Progenitor cell of endocrine pancreas (in vitro differentiated cells): ENCODE data around the gene NCR3LG1. TPM values are rescaled to one million over a fixed set of nuclear protein-coding genes. Genes with fewer than 3 reads are reported as not detected.

Source experiments
- DNase-seq: peaks from one replicate; pipeline ENCODE4 v3.0.0; 2021; ENCODE audit warnings: low spot score; ENCODE audit not compliant: unreplicated experiment
- H3K27ac Mint-ChIP-seq: 2 replicates; pipeline ENCODE4 v1.8.0; 2021; ENCODE audit warnings: mild to moderate bottlenecking, moderate library complexity, mixed read lengths
- H3K27me3 Mint-ChIP-seq: 2 replicates; pipeline ENCODE4 v1.8.0; 2021; ENCODE audit warnings: mixed read lengths
- H3K36me3 Mint-ChIP-seq: 2 replicates; pipeline ENCODE4 v1.8.0; 2022; ENCODE audit warnings: mixed read lengths; ENCODE audit not compliant: insufficient read depth
- H3K4me1 Mint-ChIP-seq: 2 replicates; pipeline ENCODE4 v1.8.0; 2021; ENCODE audit warnings: low read depth, mixed read lengths
- H3K4me3 Mint-ChIP-seq: 2 replicates; pipeline ENCODE4 v1.8.0; 2021; ENCODE audit warnings: low read depth, mild to moderate bottlenecking, moderate library complexity, mixed read lengths
- H3K9me3 Mint-ChIP-seq: 2 replicates; pipeline ENCODE4 v1.8.0; 2021; ENCODE audit warnings: low read depth, mixed read lengths
- CTCF ChIP-seq: fragments of 200-600 bp; sonication (generic); IDR thresholded peaks from one replicate; pipeline ENCODE4 v1.5.0; 2021; ENCODE audit warnings: antibody characterized with exemption, mild to moderate bottlenecking; ENCODE audit not compliant: unreplicated experiment
- total RNA-seq: library from RNA; stranded (reverse); gene quantifications from 2 replicates; pipeline ENCODE4 v1.2.1, GENCODE V29; 2021

Gene NCR3LG1
- total RNA-seq, 1 donor from 2014 or later: 1.3 TPM

GRCh38 chr11:17328871-17329494 is 22.6 kb upstream of the NCR3LG1 start:
- DNase-seq: no peak
- peaks cover 11% of the 10 kb centered on the region for H3K36me3 Mint-ChIP-seq
- H3K4me3 Mint-ChIP-seq: no peak overlapping the region
- H3K27me3 Mint-ChIP-seq: no peaks in the 10 kb centered on the region
- no peaks in the 10 kb centered on the region for H3K4me1 Mint-ChIP-seq
- H3K27ac Mint-ChIP-seq: no peak overlapping the region
- TF ChIP-seq CTCF: no peak
- H3K9me3 Mint-ChIP-seq: peaks cover 3% of the 10 kb centered on the region

- H3K36me3 Mint-ChIP-seq: peaks cover 1% of the 10 kb centered on the region
- H3K9me3 Mint-ChIP-seq: no peaks in the 10 kb centered on the region
- H3K27ac Mint-ChIP-seq: no peak overlapping the region
- no peaks in the 10 kb centered on the region for H3K4me1 Mint-ChIP-seq
- DNase-seq: no peak
- no peak for TF ChIP-seq CTCF
- H3K27me3 Mint-ChIP-seq: no peaks in the 10 kb centered on the region
- H3K4me3 Mint-ChIP-seq: no peak overlapping the region
Measured at GRCh38 chr11:17331669-17332068, 19.9 kb upstream of the NCR3LG1 start.

GRCh38 chr11:17333799-17334586 is 17.6 kb upstream of the NCR3LG1 start:
- DNase-seq: no peak
- H3K4me1 Mint-ChIP-seq: no peaks in the 10 kb centered on the region
- no peaks in the 10 kb centered on the region for H3K27me3 Mint-ChIP-seq
- H3K27ac Mint-ChIP-seq: no peak overlapping the region
- H3K9me3 Mint-ChIP-seq: no peaks in the 10 kb centered on the region
- no peak for TF ChIP-seq CTCF
- no peak overlapping the region for H3K4me3 Mint-ChIP-seq
- peaks cover 4% of the 10 kb centered on the region for H3K36me3 Mint-ChIP-seq

- Mint-ChIP-seq H3K27me3 (no peaks in the 10 kb centered on the region), H3K4me3 (no peak overlapping the region), H3K36me3 (peaks cover 3% of the 10 kb centered on the region), H3K27ac (no peak overlapping the region), H3K4me1 (no peaks in the 10 kb centered on the region), H3K9me3 (no peaks in the 10 kb centered on the region)
- DNase-seq: no peak
- no peak for TF ChIP-seq CTCF
Measured at GRCh38 chr11:17343257-17343656, 8.3 kb upstream of the NCR3LG1 start.

GRCh38 chr11:17343907-17344306 is 7.7 kb upstream of the NCR3LG1 start:
- H3K27me3 Mint-ChIP-seq: no peaks in the 10 kb centered on the region
- peaks cover 3% of the 10 kb centered on the region for H3K36me3 Mint-ChIP-seq
- H3K4me1 Mint-ChIP-seq: no peaks in the 10 kb centered on the region
- TF ChIP-seq CTCF: no peak
- DNase-seq: no peak
- H3K27ac Mint-ChIP-seq: no peak overlapping the region
- no peak overlapping the region for H3K4me3 Mint-ChIP-seq
- H3K9me3 Mint-ChIP-seq: no peaks in the 10 kb centered on the region
